WTC11 (cell line): ENCODE results near the gene LRRTM3. TPM values are rescaled to one million over a fixed set of nuclear protein-coding genes. Genes with fewer than 3 reads are reported as not detected.

Experiments
- ATAC-seq: fragments of 200-7000 bp; cut with Tn5 transposase; 2 replicates; pipeline ENCODE4 v1.10.0; 2021; ENCODE audit warnings: mild to moderate bottlenecking, moderate library complexity
- CTCF ChIA-PET: fragments of 300-600 bp; sonication (Branson Sonifier 250); formaldehyde crosslinking; loops from one replicate; lab custom pipeline; 2021; ENCODE audit warnings: antibody characterized with exemption; lab: Charles Lee
- POLR2A ChIA-PET: fragments of 350-600 bp; sonication (Branson Sonifier 250); formaldehyde crosslinking; loops from one replicate; lab custom pipeline; 2021; ENCODE audit warnings: antibody characterized with exemption; lab: Charles Lee
- DNase-seq: peaks from one replicate; pipeline ENCODE4 v3.0.0; 2021; ENCODE audit warnings: low spot score
- H3K27ac Mint-ChIP-seq: 2 replicates; pipeline ENCODE4 v1.8.0; 2021; ENCODE audit warnings: mixed read lengths
- H3K27me3 Mint-ChIP-seq: 2 replicates; pipeline ENCODE4 v1.8.0; 2021; ENCODE audit warnings: low read depth, mild to moderate bottlenecking, moderate library complexity, mixed read lengths
- H3K36me3 Mint-ChIP-seq: 2 replicates; pipeline ENCODE4 v1.8.0; 2021; ENCODE audit warnings: mixed read lengths
- H3K4me1 Mint-ChIP-seq: 2 replicates; pipeline ENCODE4 v1.8.0; 2022; ENCODE audit warnings: mixed read lengths
- H3K4me3 Mint-ChIP-seq: 2 replicates; pipeline ENCODE4 v1.8.0; 2021; ENCODE audit warnings: mild to moderate bottlenecking, moderate library complexity, mixed read lengths
- H3K9me3 Mint-ChIP-seq: 2 replicates; pipeline ENCODE4 v1.8.0; 2021; ENCODE audit warnings: mixed read lengths
- CDX4 ChIP-seq: fragments of 250-450 bp; sonication (Bioruptor Pico); IDR thresholded peaks from 2 replicates; pipeline ENCODE4 v1.9.0; 2021; ENCODE audit warnings: moderate library complexity, mild to moderate bottlenecking, inconsistent platforms, borderline replicate concordance
- ELF4 ChIP-seq: sonication (generic); formaldehyde crosslinking; IDR thresholded peaks from 2 replicates; pipeline ENCODE4 v1.8.1; 2022; ENCODE audit warnings: low read depth, mild to moderate bottlenecking, moderate library complexity, missing genetic modification reagents
- EMX1 ChIP-seq: fragments of 250-450 bp; sonication (Bioruptor Pico); IDR thresholded peaks from 2 replicates; pipeline ENCODE4 v1.8.0; 2021; ENCODE audit warnings: mild to moderate bottlenecking
- ETV6 ChIP-seq: sonication (generic); formaldehyde crosslinking; IDR thresholded peaks from 2 replicates; pipeline ENCODE4 v1.8.1; 2022; ENCODE audit warnings: mild to moderate bottlenecking, missing genetic modification reagents
- FOXP4 ChIP-seq: sonication (generic); formaldehyde crosslinking; IDR thresholded peaks from 2 replicates; pipeline ENCODE4 v1.8.0; 2022; ENCODE audit warnings: mild to moderate bottlenecking, missing genetic modification reagents
- GTF2I ChIP-seq: fragments of 250-450 bp; sonication (Bioruptor Pico); conservative IDR thresholded peaks from 2 replicates; pipeline ENCODE4 v1.4.0; 2021; ENCODE audit warnings: mild to moderate bottlenecking
- NR2C2 ChIP-seq: sonication (generic); formaldehyde crosslinking; IDR thresholded peaks from 2 replicates; pipeline ENCODE4 v1.8.0; 2022; ENCODE audit warnings: mild to moderate bottlenecking, missing genetic modification reagents
- PRRX2 ChIP-seq: fragments of 250-450 bp; sonication (Bioruptor Pico); IDR thresholded peaks from 2 replicates; pipeline ENCODE4 v1.8.0; 2021; ENCODE audit warnings: mild to moderate bottlenecking
- RELA ChIP-seq: sonication (generic); formaldehyde crosslinking; IDR thresholded peaks from 2 replicates; pipeline ENCODE4 v1.8.1; 2022; ENCODE audit warnings: missing genetic modification reagents, mild to moderate bottlenecking, borderline replicate concordance
- USF1 ChIP-seq: sonication (generic); formaldehyde crosslinking; IDR thresholded peaks from 2 replicates; pipeline ENCODE4 v1.8.0; 2022; ENCODE audit warnings: mild to moderate bottlenecking, missing genetic modification reagents
- ZBTB21 ChIP-seq: sonication (generic); formaldehyde crosslinking; IDR thresholded peaks from 2 replicates; pipeline ENCODE4 v1.8.1; 2023; ENCODE audit warnings: mild to moderate bottlenecking, missing genetic modification reagents, borderline replicate concordance
- ZBTB43 ChIP-seq: sonication (generic); formaldehyde crosslinking; IDR thresholded peaks from 2 replicates; pipeline ENCODE4 v1.8.1; 2023; ENCODE audit warnings: mild to moderate bottlenecking, missing genetic modification reagents
- ZNF396 ChIP-seq: fragments of 250-450 bp; sonication (Bioruptor Pico); IDR thresholded peaks from 2 replicates; pipeline ENCODE4 v1.8.0; 2021; ENCODE audit warnings: mild to moderate bottlenecking, moderate library complexity, borderline replicate concordance
- ZNF423 ChIP-seq: fragments of 250-450 bp; sonication (Bioruptor Pico); IDR thresholded peaks from 2 replicates; pipeline ENCODE4 v2.1.2; 2022; ENCODE audit warnings: mild to moderate bottlenecking, moderate library complexity
- total RNA-seq: library from RNA; stranded (reverse); gene quantifications from 3 replicates; pipeline ENCODE4 v1.2.3, GENCODE V29; 2021
- TF ChIP-seq, protein P1 (sequence below): fragments of 250-450 bp; sonication (Bioruptor Pico); IDR thresholded peaks from 2 replicates; pipeline ENCODE4 v1.9.0; 2021; ENCODE audit warnings: mild to moderate bottlenecking
- TF ChIP-seq, protein P2 (sequence below): sonication (generic); formaldehyde crosslinking; IDR thresholded peaks from 2 replicates; pipeline ENCODE4 v1.8.0; 2023; ENCODE audit warnings: missing genetic modification reagents
- TF ChIP-seq, protein P3 (sequence below): sonication (generic); formaldehyde crosslinking; IDR thresholded peaks from 2 replicates; pipeline ENCODE4 v1.8.1; 2023; ENCODE audit warnings: mild to moderate bottlenecking, missing genetic modification reagents, borderline replicate concordance
- TF ChIP-seq, protein P4 (sequence below): fragments of 250-450 bp; sonication (Bioruptor Pico); conservative IDR thresholded peaks from 2 replicates; pipeline ENCODE4 v1.9.0; 2021; ENCODE audit warnings: mild to moderate bottlenecking

Gene LRRTM3
- total RNA-seq, 1 experiment from 2014 or later = 0.52 TPM

- ATAC-seq = no peak
- H3K27ac Mint-ChIP-seq = no peak overlapping the region
- H3K27me3 Mint-ChIP-seq = no peaks in the 10 kb centered on the region
- TF ChIP-seq, protein P1, sequence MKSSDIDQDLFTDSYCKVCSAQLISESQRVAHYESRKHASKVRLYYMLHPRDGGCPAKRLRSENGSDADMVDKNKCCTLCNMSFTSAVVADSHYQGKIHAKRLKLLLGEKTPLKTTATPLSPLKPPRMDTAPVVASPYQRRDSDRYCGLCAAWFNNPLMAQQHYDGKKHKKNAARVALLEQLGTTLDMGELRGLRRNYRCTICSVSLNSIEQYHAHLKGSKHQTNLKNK (CRISPR knock-in tag) = no peak
- no peak for TF ChIP-seq FOXP4 (CRISPR knock-in tag)
- no peak for TF ChIP-seq ZNF396
- TF ChIP-seq GTF2I (CRISPR knock-in tag) = no peak
- TF ChIP-seq, protein P2, sequence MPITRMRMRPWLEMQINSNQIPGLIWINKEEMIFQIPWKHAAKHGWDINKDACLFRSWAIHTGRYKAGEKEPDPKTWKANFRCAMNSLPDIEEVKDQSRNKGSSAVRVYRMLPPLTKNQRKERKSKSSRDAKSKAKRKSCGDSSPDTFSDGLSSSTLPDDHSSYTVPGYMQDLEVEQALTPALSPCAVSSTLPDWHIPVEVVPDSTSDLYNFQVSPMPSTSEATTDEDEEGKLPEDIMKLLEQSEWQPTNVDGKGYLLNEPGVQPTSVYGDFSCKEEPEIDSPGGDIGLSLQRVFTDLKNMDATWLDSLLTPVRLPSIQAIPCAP (CRISPR knock-in tag) = no peak
- TF ChIP-seq USF1 = no peak
- TF ChIP-seq PRRX2 (CRISPR knock-in tag) = no peak
- TF ChIP-seq, protein P3, sequence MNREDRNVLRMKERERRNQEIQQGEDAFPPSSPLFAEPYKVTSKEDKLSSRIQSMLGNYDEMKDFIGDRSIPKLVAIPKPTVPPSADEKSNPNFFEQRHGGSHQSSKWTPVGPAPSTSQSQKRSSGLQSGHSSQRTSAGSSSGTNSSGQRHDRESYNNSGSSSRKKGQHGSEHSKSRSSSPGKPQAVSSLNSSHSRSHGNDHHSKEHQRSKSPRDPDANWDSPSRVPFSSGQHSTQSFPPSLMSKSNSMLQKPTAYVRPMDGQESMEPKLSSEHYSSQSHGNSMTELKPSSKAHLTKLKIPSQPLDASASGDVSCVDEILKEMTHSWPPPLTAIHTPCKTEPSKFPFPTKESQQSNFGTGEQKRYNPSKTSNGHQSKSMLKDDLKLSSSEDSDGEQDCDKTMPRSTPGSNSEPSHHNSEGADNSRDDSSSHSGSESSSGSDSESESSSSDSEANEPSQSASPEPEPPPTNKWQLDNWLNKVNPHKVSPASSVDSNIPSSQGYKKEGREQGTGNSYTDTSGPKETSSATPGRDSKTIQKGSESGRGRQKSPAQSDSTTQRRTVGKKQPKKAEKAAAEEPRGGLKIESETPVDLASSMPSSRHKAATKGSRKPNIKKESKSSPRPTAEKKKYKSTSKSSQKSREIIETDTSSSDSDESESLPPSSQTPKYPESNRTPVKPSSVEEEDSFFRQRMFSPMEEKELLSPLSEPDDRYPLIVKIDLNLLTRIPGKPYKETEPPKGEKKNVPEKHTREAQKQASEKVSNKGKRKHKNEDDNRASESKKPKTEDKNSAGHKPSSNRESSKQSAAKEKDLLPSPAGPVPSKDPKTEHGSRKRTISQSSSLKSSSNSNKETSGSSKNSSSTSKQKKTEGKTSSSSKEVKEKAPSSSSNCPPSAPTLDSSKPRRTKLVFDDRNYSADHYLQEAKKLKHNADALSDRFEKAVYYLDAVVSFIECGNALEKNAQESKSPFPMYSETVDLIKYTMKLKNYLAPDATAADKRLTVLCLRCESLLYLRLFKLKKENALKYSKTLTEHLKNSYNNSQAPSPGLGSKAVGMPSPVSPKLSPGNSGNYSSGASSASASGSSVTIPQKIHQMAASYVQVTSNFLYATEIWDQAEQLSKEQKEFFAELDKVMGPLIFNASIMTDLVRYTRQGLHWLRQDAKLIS (CRISPR knock-in tag) = no peak
- no peak for TF ChIP-seq RELA (CRISPR knock-in tag)
- no peak for TF ChIP-seq CDX4
- no peak for TF ChIP-seq ZNF423
- TF ChIP-seq EMX1 (CRISPR knock-in tag) = no peak
- TF ChIP-seq ETV6 (CRISPR knock-in tag) = no peak
- TF ChIP-seq, protein P4, sequence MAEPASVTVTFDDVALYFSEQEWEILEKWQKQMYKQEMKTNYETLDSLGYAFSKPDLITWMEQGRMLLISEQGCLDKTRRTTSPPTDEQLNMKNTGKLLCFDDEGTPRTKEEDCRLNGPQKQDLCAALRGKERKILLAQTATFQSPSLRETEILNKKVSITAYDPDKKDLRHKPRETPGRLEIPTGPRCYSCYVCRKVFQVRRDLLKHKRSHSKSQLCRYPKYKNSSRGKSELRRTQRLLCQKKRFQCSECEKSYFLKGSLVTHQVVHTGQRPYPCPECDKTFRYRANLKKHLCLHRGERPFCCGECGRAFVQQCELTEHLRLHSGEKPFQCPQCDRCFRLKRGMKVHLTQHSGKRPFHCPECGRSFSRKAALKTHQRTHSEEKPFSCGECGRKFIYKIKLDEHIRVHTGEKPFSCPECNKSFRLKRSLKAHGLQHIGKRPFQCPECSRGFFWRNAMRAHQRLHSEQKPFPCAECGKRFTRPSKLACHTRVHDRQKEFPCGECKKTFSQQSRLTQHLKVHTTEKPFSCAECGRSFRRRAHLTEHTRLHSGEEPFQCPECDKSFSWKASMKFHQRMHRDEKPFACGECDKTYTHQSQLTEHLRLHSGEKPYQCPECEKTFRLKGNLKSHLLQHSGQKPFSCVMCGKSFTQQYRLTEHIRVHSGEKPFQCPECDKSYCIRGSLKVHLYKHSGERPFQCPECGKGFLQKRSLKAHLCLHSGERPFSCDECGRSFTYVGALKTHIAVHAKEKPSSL (CRISPR knock-in tag) = no peak
- no peak for TF ChIP-seq ZBTB43 (CRISPR knock-in tag)
- TF ChIP-seq NR2C2 (CRISPR knock-in tag) = no peak
- TF ChIP-seq ELF4 (CRISPR knock-in tag) = no peak
- TF ChIP-seq ZBTB21 (CRISPR knock-in tag) = no peak
- TF ChIP-seq, all 79 proteins: peak for 0
- no peak overlapping the region for H3K4me3 Mint-ChIP-seq
- POLR2A ChIA-PET = no interaction called here
- H3K9me3 Mint-ChIP-seq = no peaks in the 10 kb centered on the region
- DNase-seq = no peak
- CTCF ChIA-PET = no interaction called here
- H3K4me1 Mint-ChIP-seq = no peaks in the 10 kb centered on the region
- H3K36me3 Mint-ChIP-seq = no peaks in the 10 kb centered on the region
Observed at GRCh38 chr10:66982053-66982420, 56.2 kb downstream of the LRRTM3 start.
